BE2C (cell line): Measurements from ENCODE around the gene TAF15.

Source experiments
- DNase-seq: peaks from one replicate; pipeline ENCODE4 v3.0.0-alpha.2; 2020
- H3K27me3 ChIP-seq: fragments of 250-450 bp; sonication (Bioruptor Pico); 2 replicates; pipeline ENCODE4 v1.5.1; 2020; ENCODE audit warnings: mild to moderate bottlenecking
- H3K36me3 ChIP-seq: fragments of 250-450 bp; sonication (Bioruptor Pico); 2 replicates; pipeline ENCODE4 v1.5.1; 2020; ENCODE audit warnings: mild to moderate bottlenecking
- H3K4me1 ChIP-seq: fragments of 250-450 bp; sonication (Bioruptor Pico); 2 replicates; pipeline ENCODE4 v1.5.1; 2020
- H3K4me3 ChIP-seq: 2 replicates; pipeline ENCODE4 v1.5.1; 2011; ENCODE audit warnings: low read depth, low read length
- H3K9me3 ChIP-seq: fragments of 250-450 bp; sonication (Bioruptor Pico); 2 replicates; pipeline ENCODE4 v1.5.1; 2020
- TF ChIP-seq, protein P1 (sequence below): IDR thresholded peaks from 2 replicates; pipeline ENCODE4 v1.5.1; 2012; ENCODE audit warnings: mild to moderate bottlenecking, low read depth, low read length

TAF15 gene

DNA sequence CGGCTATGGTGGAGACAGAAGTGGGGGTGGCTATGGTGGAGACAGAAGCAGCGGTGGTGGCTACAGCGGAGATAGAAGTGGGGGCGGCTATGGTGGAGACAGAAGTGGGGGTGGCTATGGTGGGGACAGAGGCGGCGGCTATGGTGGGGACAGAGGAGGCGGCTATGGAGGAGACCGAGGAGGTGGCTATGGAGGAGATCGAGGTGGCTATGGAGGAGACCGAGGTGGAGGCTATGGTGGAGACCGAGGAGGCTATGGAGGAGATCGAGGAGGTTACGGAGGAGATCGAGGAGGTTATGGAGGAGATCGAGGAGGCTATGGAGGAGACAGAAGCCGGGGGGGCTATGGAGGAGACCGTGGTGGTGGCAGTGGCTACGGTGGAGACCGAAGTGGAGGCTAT is 35.3 kb downstream of the TAF15 start:
- Histone ChIP-seq H3K36me3 (peaks cover 95% of the 10 kb centered on the region), H3K4me3 (no peak overlapping the region), H3K9me3 (no peaks in the 10 kb centered on the region), H3K27me3 (no peaks in the 10 kb centered on the region), H3K4me1 (no peaks in the 10 kb centered on the region; the same call in 1 of the 2 replicates)
- TF ChIP-seq, protein P1, sequence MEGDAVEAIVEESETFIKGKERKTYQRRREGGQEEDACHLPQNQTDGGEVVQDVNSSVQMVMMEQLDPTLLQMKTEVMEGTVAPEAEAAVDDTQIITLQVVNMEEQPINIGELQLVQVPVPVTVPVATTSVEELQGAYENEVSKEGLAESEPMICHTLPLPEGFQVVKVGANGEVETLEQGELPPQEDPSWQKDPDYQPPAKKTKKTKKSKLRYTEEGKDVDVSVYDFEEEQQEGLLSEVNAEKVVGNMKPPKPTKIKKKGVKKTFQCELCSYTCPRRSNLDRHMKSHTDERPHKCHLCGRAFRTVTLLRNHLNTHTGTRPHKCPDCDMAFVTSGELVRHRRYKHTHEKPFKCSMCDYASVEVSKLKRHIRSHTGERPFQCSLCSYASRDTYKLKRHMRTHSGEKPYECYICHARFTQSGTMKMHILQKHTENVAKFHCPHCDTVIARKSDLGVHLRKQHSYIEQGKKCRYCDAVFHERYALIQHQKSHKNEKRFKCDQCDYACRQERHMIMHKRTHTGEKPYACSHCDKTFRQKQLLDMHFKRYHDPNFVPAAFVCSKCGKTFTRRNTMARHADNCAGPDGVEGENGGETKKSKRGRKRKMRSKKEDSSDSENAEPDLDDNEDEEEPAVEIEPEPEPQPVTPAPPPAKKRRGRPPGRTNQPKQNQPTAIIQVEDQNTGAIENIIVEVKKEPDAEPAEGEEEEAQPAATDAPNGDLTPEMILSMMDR = no peak
- no peak for DNase-seq

GRCh38 chr17:35846055-35846809 is 36.9 kb downstream of the TAF15 start:
- H3K27me3 ChIP-seq = no peaks in the 10 kb centered on the region
- peaks cover 92% of the 10 kb centered on the region for H3K36me3 ChIP-seq
- no peaks in the 10 kb centered on the region for H3K9me3 ChIP-seq
- no peaks in the 10 kb centered on the region; the same call in 1 of the 2 replicates for H3K4me1 ChIP-seq
- no peak for DNase-seq
- TF ChIP-seq, protein P1 = no peak
- H3K4me3 ChIP-seq = no peak overlapping the region

DNA sequence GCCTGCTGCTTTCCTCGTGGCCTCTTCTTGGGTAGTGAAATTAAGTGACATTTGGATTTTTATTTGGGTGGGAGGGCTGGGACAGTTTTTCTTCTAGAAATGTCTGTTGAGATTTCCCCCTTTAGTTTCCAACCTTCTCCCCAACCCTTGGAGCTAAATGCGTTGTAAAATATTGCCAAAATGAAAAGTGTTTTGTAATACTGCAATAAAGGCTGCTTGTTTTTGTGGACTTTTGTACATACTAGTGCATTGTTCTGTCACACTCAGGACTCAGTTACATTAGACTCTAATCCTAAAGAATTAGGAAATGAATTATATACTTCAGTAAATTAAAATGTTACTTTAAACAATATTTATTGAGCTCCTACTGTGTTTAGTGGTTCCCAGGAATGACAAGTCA is 37.7 kb downstream of the TAF15 start:
- TF ChIP-seq, protein P1 = no peak
- Histone ChIP-seq H3K27me3 (no peaks in the 10 kb centered on the region), H3K4me3 (no peak overlapping the region), H3K9me3 (no peaks in the 10 kb centered on the region), H3K4me1 (no peaks in the 10 kb centered on the region; the same call in 1 of the 2 replicates), H3K36me3 (peaks cover 87% of the 10 kb centered on the region)
- no peak for DNase-seq

DNA sequence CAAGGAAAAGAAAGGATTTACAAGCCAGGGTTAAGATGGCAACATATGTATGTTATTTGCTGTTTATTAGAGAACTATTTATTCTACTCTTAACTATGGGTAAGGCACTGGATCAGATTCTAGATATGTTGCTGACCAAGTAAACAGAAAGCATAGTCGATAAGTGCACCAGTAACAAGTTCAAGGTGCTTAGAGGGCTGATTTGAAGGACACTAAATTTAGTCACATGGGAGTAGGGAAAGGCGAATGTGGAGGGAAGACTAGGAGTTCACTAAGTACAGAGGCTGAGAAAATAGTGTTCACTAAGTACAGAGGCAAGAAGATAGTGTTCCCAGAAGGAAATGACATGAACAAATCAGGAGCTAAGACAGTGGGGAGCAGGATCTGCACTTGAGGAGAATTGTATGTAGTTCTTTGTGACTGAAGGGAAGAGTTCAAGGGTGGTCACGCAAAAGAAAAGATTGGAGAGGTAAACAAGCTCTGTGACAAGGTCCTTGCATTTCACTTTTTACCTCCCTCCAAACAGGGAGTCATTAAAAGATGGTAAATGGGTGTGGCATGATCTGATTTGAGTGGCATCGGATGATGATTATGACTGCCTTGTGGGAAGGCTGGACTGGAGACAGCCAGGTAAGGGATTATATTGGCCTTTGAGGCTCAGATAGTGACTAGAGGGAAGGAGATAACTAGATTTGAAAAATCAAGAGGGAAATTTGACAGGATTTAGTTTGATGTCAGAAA is 38.5 kb downstream of the TAF15 start:
- Histone ChIP-seq H3K36me3 (peaks cover 79% of the 10 kb centered on the region), H3K27me3 (no peaks in the 10 kb centered on the region), H3K4me3 (no peak overlapping the region), H3K9me3 (no peaks in the 10 kb centered on the region), H3K4me1 (no peaks in the 10 kb centered on the region; the same call in 1 of the 2 replicates)
- TF ChIP-seq, protein P1 = no peak
- no peak for DNase-seq

DNA sequence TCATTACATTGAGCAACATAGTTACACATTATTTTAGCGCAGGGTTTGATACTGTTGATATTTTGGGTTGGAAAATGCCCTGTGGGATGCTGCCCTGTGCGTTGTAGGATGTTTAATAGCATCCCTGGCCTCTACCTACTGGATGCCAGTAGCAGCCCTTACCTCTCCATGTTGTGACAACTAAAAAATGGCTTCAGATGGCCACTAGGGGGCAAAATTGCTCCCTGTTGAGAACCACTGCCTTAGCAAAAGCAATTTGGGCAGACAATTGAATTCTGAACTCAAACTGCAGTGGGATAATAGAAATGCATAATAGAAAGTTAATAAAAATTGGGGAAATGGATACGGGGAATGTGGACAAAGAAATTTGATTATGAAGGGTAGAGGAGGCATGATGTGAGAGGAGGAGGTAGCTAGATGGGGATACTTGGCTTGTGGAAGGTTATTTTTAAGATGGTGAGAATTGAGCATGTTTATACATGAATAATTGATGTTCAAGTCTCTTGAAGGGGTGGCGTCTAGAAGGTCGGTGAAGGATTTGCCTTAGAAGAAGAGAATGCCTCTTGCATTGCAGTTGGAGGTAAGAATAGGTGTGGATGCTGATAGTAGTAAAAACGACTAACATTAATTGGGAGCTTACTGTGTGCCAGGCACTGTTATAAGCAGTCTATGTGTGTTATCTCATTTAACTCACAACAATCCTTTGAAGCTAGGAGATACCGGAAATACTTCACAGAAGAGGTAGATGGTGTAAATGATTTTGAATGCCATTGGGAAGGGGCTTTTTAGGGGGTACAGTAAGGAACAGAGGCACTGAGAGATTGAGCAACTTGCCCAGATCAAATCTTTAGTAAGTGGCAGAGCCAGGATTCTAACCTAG is 40.4 kb downstream of the TAF15 start:
- no peaks in the 10 kb centered on the region for H3K9me3 ChIP-seq
- no peaks in the 10 kb centered on the region; the same call in 1 of the 2 replicates for H3K4me1 ChIP-seq
- peaks cover 60% of the 10 kb centered on the region for H3K36me3 ChIP-seq
- no peaks in the 10 kb centered on the region for H3K27me3 ChIP-seq
- H3K4me3 ChIP-seq = no peak overlapping the region
- peak; percentile 66 for DNase-seq
- TF ChIP-seq, protein P1 = peak; percentile 87
